Endothelial cell of umbilical vein (primary cell): ENCODE results near the gene PSMD13. TPM values are rescaled to one million over a fixed set of nuclear protein-coding genes. Genes with fewer than 3 reads are reported as not detected.

Experiments used
- BruUV-seq: library from RNA; stranded (reverse); fragments of 400-500 nt; replicated peaks from 2 replicates; lab custom pipeline; 2021; lab: Mats Ljungman, UMichigan
- CTCF ChIA-PET: fragments of 300-600, 350-600 bp; sonication (Branson Sonifier 250); formaldehyde crosslinking; loops from one replicate; lab custom pipeline; 2021; ENCODE audit warnings: antibody characterized with exemption, inconsistent platforms; lab: Charles Lee
- POLR2A ChIA-PET: fragments of 300-600, 350-600 bp; sonication (Branson Sonifier 250); formaldehyde crosslinking; loops from one replicate; lab custom pipeline; 2021; ENCODE audit warnings: antibody characterized with exemption, inconsistent platforms; lab: Charles Lee
- DNase-seq: peaks from one replicate; pipeline ENCODE4 v3.0.0-alpha.2; 2011; ENCODE audit warnings: low read depth, low spot score
- FAIRE-seq: peaks from 2 replicates; lab custom pipeline; 2011; peaks lifted over from hg19 to GRCh38; lab: Jason Lieb, UNC
- H2AFZ ChIP-seq: 2 replicates; pipeline ENCODE4 v1.6.0; 2012; ENCODE audit warnings: low read depth, low read length, control low read depth, inconsistent platforms
- H3K27ac ChIP-seq: 2 replicates; pipeline ENCODE4 v1.5.1; 2011; ENCODE audit warnings: low read depth, mild to moderate bottlenecking, control low read depth, low read length, moderate library complexity; ENCODE audit not compliant: insufficient read depth
- H3K27me3 ChIP-seq, 2 experiments: 2 replicates each; pipeline versions ENCODE4 v1.6.0 to v1.6.1; 2011; ENCODE audit warnings: low read length in 2 of 2, mixed read lengths in 1 of 2; ENCODE audit not compliant: control insufficient read depth in 2 of 2, insufficient read depth in 2 of 2
- H3K36me3 ChIP-seq, 2 experiments: 2 replicates in 1 of 2; 3 replicates in 1 of 2; pipeline ENCODE4 v1.5.1; 2011; ENCODE audit warnings: low read length in 2 of 2, mild to moderate bottlenecking in 1 of 2, moderate library complexity in 1 of 2; ENCODE audit not compliant: control insufficient read depth in 2 of 2, insufficient read depth in 2 of 2; ENCODE audit errors: extremely low read depth in 1 of 2
- H3K4me1 ChIP-seq: 3 replicates; pipeline ENCODE4 v1.5.1; 2011; ENCODE audit warnings: mild to moderate bottlenecking, low read length; ENCODE audit not compliant: control insufficient read depth, insufficient read depth; ENCODE audit errors: extremely low read depth
- H3K4me2 ChIP-seq: 2 replicates; pipeline ENCODE4 v1.6.1; 2011; ENCODE audit warnings: low read length, control low read depth, mixed read lengths; ENCODE audit not compliant: insufficient read depth
- H3K4me3 ChIP-seq, 3 experiments: fragments of 200-600 bp in 1 of 3; sonication (generic), shearing (Covaris generic) in 1 of 3; replicated peaks in 1 of 3; 2 replicates each; pipeline ENCODE4 v1.5.1; 2011 to 2016; ENCODE audit warnings: control low read depth in 3 of 3, low read length in 3 of 3, mild to moderate bottlenecking in 2 of 3, inconsistent platforms in 1 of 3, low read depth in 1 of 3, moderate library complexity in 1 of 3; ENCODE audit not compliant: insufficient read depth in 1 of 3
- H3K79me2 ChIP-seq: 2 replicates; pipeline ENCODE4 v1.6.0; 2012; ENCODE audit warnings: low read length, inconsistent platforms; ENCODE audit not compliant: control insufficient read depth, insufficient read depth
- H3K9ac ChIP-seq: replicated peaks from 2 replicates; pipeline ENCODE3; 2011; ENCODE audit warnings: low read length, control low read depth; ENCODE audit not compliant: insufficient read depth; ENCODE audit errors: extremely low read depth
- H3K9me1 ChIP-seq: replicated peaks from 3 replicates; pipeline ENCODE4 v1.6.0; 2011; ENCODE audit warnings: mild to moderate bottlenecking, low read length; ENCODE audit not compliant: control insufficient read depth, insufficient read depth; ENCODE audit errors: extremely low read depth
- H3K9me3 ChIP-seq: replicated peaks from 2 replicates; pipeline ENCODE4 v1.5.1; 2012; ENCODE audit warnings: low read length, inconsistent platforms; ENCODE audit not compliant: control insufficient read depth, insufficient read depth
- H4K20me1 ChIP-seq: replicated peaks from 2 replicates; pipeline ENCODE3; 2011; ENCODE audit warnings: mild to moderate bottlenecking, low read length; ENCODE audit not compliant: control insufficient read depth, insufficient read depth; ENCODE audit errors: extremely low read depth
- CTCF ChIP-seq, 2 donors: IDR thresholded peaks; 1 replicate in 1 of 2; 2 replicates in 1 of 2; pipeline ENCODE4 v1.5.1; 2011; ENCODE audit warnings: low read length in 2 of 2, mild to moderate bottlenecking in 2 of 2, moderate library complexity in 2 of 2, control low read depth in 1 of 2, inconsistent platforms in 1 of 2, low read depth in 1 of 2; ENCODE audit not compliant: insufficient read depth in 1 of 2; ENCODE audit errors: extremely low read depth in 1 of 2
- EZH2 ChIP-seq: IDR thresholded peaks from 2 replicates; pipeline ENCODE4 v1.6.1; 2012; ENCODE audit warnings: borderline replicate concordance, low read depth, mild to moderate bottlenecking, moderate library complexity, low read length, inconsistent platforms; ENCODE audit not compliant: severe bottlenecking
- FOS ChIP-seq: IDR thresholded peaks from 2 replicates; pipeline ENCODE4 v1.6.1; 2011; ENCODE audit warnings: mild to moderate bottlenecking, low read length, moderate library complexity, borderline replicate concordance; ENCODE audit not compliant: insufficient read depth
- GATA2 ChIP-seq: IDR thresholded peaks from 2 replicates; pipeline ENCODE4 v1.7.0; 2011; ENCODE audit warnings: low read depth, mild to moderate bottlenecking, moderate library complexity, mixed read lengths, low read length; ENCODE audit not compliant: insufficient read length, insufficient read depth
- JUN ChIP-seq: IDR thresholded peaks from 2 replicates; pipeline ENCODE4 v1.6.1; 2011; ENCODE audit warnings: borderline replicate concordance, low read depth; ENCODE audit not compliant: insufficient read length, insufficient read depth
- MAX ChIP-seq: IDR thresholded peaks from 2 replicates; pipeline ENCODE4 v1.6.1; 2011; ENCODE audit not compliant: insufficient read depth, insufficient read length
- MYC ChIP-seq: IDR thresholded peaks from one replicate; pipeline ENCODE4 v1.6.1; 2011; ENCODE audit warnings: mild to moderate bottlenecking, low read depth, low read length
- POLR2A ChIP-seq: IDR thresholded peaks from 2 replicates; pipeline ENCODE4 v1.6.1; 2012; ENCODE audit warnings: low read depth, mild to moderate bottlenecking, control low read depth, low read length
- POLR2AphosphoS5 ChIP-seq: IDR thresholded peaks from 2 replicates; pipeline ENCODE4 v1.6.1; 2012; ENCODE audit warnings: low read depth, mild to moderate bottlenecking, control low read depth, low read length, moderate library complexity; ENCODE audit not compliant: insufficient read depth
- dilution Hi-C: fragments of 300-500 bp; cut with MboI; formaldehyde crosslinking; loops from one replicate; pipeline ENCODE4 v1.15.0; 2019; ENCODE audit warnings: low sequenced_read_pairs; ENCODE audit not compliant: extremely low pct_ligation_motif_present
- intact Hi-C: fragments of 100-400 bp; cut with micrococcal nuclease; formaldehyde crosslinking; loops from one replicate; pipeline ENCODE4 v1.10.0; 2022
- polyA plus RNA-seq, 4 experiments: library from polyadenylated mRNA; depleted of rRNA in 3 of 4; stranded (reverse) in 3 of 4; unstranded in 1 of 4; fragments of >200 nt; gene quantifications; 2 replicates each; pipeline versions ENCODE4 v1.2.1 to v1.2.3, GENCODE V29; 2011 to 2012; ENCODE audit warnings: missing spikeins in 1 of 4
- total RNA-seq: library from RNA; stranded (reverse); gene quantifications from 2 replicates; pipeline ENCODE4 v1.2.3, GENCODE V29; 2021

Gene PSMD13
- total and polyA plus RNA-seq, 2 donors (not counting 3 experiments of a cell fraction or from before 2014, with no cell fraction given), result 168 to 214 TPM

DNA sequence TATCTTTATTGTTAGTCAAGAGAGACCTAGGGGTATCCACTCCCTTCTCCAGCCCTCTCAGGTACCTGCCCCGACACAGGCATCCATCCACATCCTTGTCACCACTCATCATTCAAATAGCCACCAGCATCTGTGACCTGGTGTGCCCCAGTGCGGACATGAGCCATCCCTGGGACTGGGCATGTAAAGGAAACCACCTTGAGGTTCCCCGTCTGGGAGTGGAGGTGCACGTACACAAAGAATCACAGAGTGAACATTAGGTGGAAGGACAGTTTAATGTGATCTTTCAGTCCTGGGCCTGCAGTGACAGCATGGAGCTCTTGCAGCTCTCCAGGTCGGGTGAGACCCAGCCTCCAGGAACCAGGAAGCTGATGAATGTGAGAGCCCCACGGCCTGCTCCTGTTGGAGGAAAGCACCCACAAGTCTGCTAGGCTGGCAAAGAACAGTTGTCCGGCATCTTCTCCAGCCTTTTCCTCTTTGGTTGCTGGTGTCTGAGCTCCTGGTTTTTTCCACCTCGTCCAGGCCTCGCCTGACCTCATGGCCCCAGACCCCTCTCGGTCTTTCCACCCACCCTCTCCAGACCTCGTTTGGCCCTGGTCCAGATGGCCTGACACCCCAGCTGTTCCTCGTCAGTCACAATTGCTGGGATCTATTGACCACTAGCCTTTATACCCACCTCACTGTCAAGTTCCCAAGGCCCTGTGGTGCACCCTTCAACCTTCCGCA lies 16.5 kb downstream of the PSMD13 start:
- CTCF ChIA-PET, result interaction anchor here (1.4 kb wide), 1 partner anchor 31 kb away, joined by 3 read pairs; no protein-coding TSS in a partner anchor
- FAIRE-seq, result no peak
- dilution Hi-C loops, result no loop called here

More for the DNA sequence above, 16.5 kb downstream of the PSMD13 start:
- POLR2A ChIA-PET, result no interaction called here
- intact Hi-C loops, result loop anchor here (5.0 kb wide), 1 partner anchor 194 kb away; no protein-coding TSS in a partner anchor
- Histone ChIP-seq H3K79me2 (no peaks in the 10 kb centered on the region), H2AFZ (no peak overlapping the region), H3K27ac (no peak overlapping the region), H3K9ac (no peak overlapping the region), H3K27me3 (no peaks in the 10 kb centered on the region), H3K4me2 (no peak overlapping the region), H3K4me1 (no peaks in the 10 kb centered on the region), H3K4me3 (no peak overlapping the region), H3K9me3 (no peaks in the 10 kb centered on the region), H3K36me3 (peaks cover 14 to 33% of the 10 kb centered on the region in 2 experiments), H3K9me1 (no peaks in the 10 kb centered on the region), H4K20me1 (no peaks in the 10 kb centered on the region)
- no peak for DNase-seq
- TF ChIP-seq JUN, result no peak
- no peak for TF ChIP-seq FOS
- no peak for TF ChIP-seq POLR2AphosphoS5
- no peak for TF ChIP-seq MAX
- no peak for TF ChIP-seq CTCF (IDR thresholded peaks at IDR 0.05; ENCODE audit: extremely low read depth in 1 of 2, insufficient read depth in 1 of 2, low read depth in 1 of 2, low read length in 2 of 2)
- no peak for TF ChIP-seq GATA2
- TF ChIP-seq EZH2, result no peak
- TF ChIP-seq MYC, result no peak
- no peak for TF ChIP-seq POLR2A
- no TSS peak for BruUV-seq
